Neural progenitor cell (in vitro differentiated cells): Measurements from ENCODE around the gene MAP2K5. TPM values are rescaled to one million over a fixed set of nuclear protein-coding genes. Genes with fewer than 3 reads are reported as not detected.

ENCODE experiments used
- DNase-seq: peaks from one replicate; pipeline ENCODE4 v3.0.0-alpha.2; 2016; ENCODE audit warnings: low spot score
- H2AFZ ChIP-seq: fragments of 200-600 bp; sonication (generic); replicated peaks from 2 replicates; pipeline ENCODE4 v1.6.1; 2016; ENCODE audit warnings: antibody characterized with exemption
- H3F3A ChIP-seq: fragments of 200-600 bp; sonication (generic); 2 replicates; pipeline ENCODE4 v1.6.1; 2016; ENCODE audit warnings: antibody characterized with exemption, low read depth
- H3K27ac ChIP-seq: fragments of 200-600 bp; sonication (generic); 2 replicates; pipeline ENCODE4 v1.5.1; 2016; ENCODE audit warnings: mild to moderate bottlenecking
- H3K27me3 ChIP-seq: fragments of 200-600 bp; sonication (generic); 2 replicates; pipeline ENCODE4 v1.6.1; 2016; ENCODE audit warnings: mild to moderate bottlenecking, moderate library complexity
- H3K36me3 ChIP-seq: fragments of 200-600 bp; sonication (generic); 2 replicates; pipeline ENCODE4 v1.5.1; 2016
- H3K4me1 ChIP-seq: fragments of 200-600 bp; sonication (generic); 2 replicates; pipeline ENCODE4 v1.6.1; 2016; ENCODE audit warnings: mixed run types
- H3K4me2 ChIP-seq: fragments of 200-600 bp; sonication (generic); 2 replicates; pipeline ENCODE4 v1.6.1; 2016
- H3K4me3 ChIP-seq: fragments of 200-600 bp; sonication (generic); 2 replicates; pipeline ENCODE4 v1.5.1; 2016
- H3K79me2 ChIP-seq: fragments of 200-600 bp; sonication (generic); 2 replicates; pipeline ENCODE4 v1.6.1; 2016; ENCODE audit warnings: low read depth
- H3K9ac ChIP-seq: fragments of 200-600 bp; sonication (generic); 2 replicates; pipeline ENCODE4 v1.6.1; 2016
- H3K9me3 ChIP-seq: fragments of 200-600 bp; sonication (generic); 2 replicates; pipeline ENCODE4 v1.5.1; 2016; ENCODE audit warnings: low read depth
- H4K20me1 ChIP-seq: fragments of 200-600 bp; sonication (generic); 2 replicates; pipeline ENCODE4 v1.6.1; 2016; ENCODE audit warnings: low read depth
- H3K27ac Mint-ChIP-seq: 3 replicates; pipeline ENCODE4 v1.8.0; 2021; ENCODE audit warnings: mixed read lengths
- H3K27me3 Mint-ChIP-seq: 2 replicates; pipeline ENCODE4 v1.8.0; 2022; ENCODE audit warnings: low read depth, mild to moderate bottlenecking, inconsistent platforms, moderate library complexity, mixed read lengths; ENCODE audit not compliant: insufficient read depth
- H3K36me3 Mint-ChIP-seq: 3 replicates; pipeline ENCODE4 v1.8.0; 2021; ENCODE audit warnings: mixed read lengths
- H3K4me1 Mint-ChIP-seq: 3 replicates; pipeline ENCODE4 v1.8.0; 2021; ENCODE audit warnings: mixed read lengths
- H3K4me3 Mint-ChIP-seq: 3 replicates; pipeline ENCODE4 v1.8.0; 2021; ENCODE audit warnings: mild to moderate bottlenecking, moderate library complexity, mixed read lengths
- H3K9me3 Mint-ChIP-seq: 3 replicates; pipeline ENCODE4 v1.8.0; 2020; ENCODE audit warnings: mixed read lengths
- CTCF ChIP-seq: fragments of 200-600 bp; sonication (generic); IDR thresholded peaks from 2 replicates; pipeline ENCODE4 v1.5.1; 2017; ENCODE audit warnings: antibody characterized with exemption, mild to moderate bottlenecking
- EZH2 ChIP-seq: fragments of 200-600 bp; sonication (generic); IDR thresholded peaks from 2 replicates; pipeline ENCODE4 v1.6.1; 2017; ENCODE audit warnings: antibody characterized with exemption, mild to moderate bottlenecking, moderate library complexity
- EZH2phosphoT487 ChIP-seq: fragments of 200-600 bp; sonication (generic); IDR thresholded peaks from 2 replicates; pipeline ENCODE4 v1.6.1; 2017; ENCODE audit warnings: antibody characterized with exemption
- small RNA-seq: library from RNA; depleted of rRNA; stranded (forward); fragments of <200 nt; gene quantifications from one replicate; pipeline ENCODE3, GENCODE V24; 2015
- total RNA-seq: library from RNA; depleted of rRNA; stranded (reverse); fragments of >200 nt; gene quantifications from 2 replicates; pipeline ENCODE4 v1.2.3, GENCODE V29; 2015; ENCODE audit warnings: low replicate concordance

Gene MAP2K5
- total RNA-seq, 1 donor from 2014 or later, result 17.2 TPM

DNA sequence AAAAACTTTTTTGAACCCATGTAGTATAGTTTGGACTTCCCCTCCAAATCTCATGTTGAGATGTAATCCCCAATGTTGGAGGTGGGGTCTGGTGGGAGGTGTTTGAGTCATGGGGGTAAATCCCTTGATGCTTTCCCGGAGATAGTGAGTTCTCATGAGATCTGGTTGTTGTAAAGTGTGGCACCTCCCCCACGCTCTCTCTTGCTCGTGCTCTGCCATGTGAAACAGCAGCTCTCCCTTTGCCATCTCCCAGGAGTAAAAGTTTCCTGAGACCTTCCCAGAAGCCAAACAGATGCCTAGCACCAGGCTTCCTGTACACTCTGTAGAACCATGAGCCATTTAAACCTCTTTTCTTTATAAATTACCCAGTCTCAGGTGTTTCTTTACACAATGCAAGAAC, 313.3 kb downstream of the MAP2K5 start:
- H4K20me1 ChIP-seq, result no peaks in the 10 kb centered on the region
- H3K36me3 ChIP-seq, result no peaks in the 10 kb centered on the region
- Mint-ChIP-seq H3K36me3 (no peaks in the 10 kb centered on the region), H3K27me3 (peaks cover 16% of the 10 kb centered on the region), H3K27ac (peak overlapping the region; percentile 15), H3K4me1 (peaks cover 48% of the 10 kb centered on the region), H3K9me3 (no peaks in the 10 kb centered on the region), H3K4me3 (no peak overlapping the region)
- H3K9ac ChIP-seq, result no peak overlapping the region
- no peaks in the 10 kb centered on the region for H3K79me2 ChIP-seq
- no peak for DNase-seq
- TF ChIP-seq EZH2 (no peak), CTCF (no peak), EZH2phosphoT487 (no peak)
- no peak overlapping the region for H2AFZ ChIP-seq
- peaks cover 3% of the 10 kb centered on the region for H3K4me1 ChIP-seq
- no peak overlapping the region for H3K4me3 ChIP-seq
- H3K27me3 ChIP-seq, result no peaks in the 10 kb centered on the region
- H3K9me3 ChIP-seq, result no peaks in the 10 kb centered on the region
- H3K27ac ChIP-seq, result no peak overlapping the region
- no peaks in the 10 kb centered on the region for H3F3A ChIP-seq
- H3K4me2 ChIP-seq, result no peak overlapping the region

Small RNA genes within 50 kb of the gene (small RNA-seq; reads per million reads assigned to genes)
- gene RNU6-1, result 3.2 reads per million, percentile 92 among the genes with 10 or more reads in this experiment

Other genes starting within 250 kb of the MAP2K5 start
- gene C15orf61, start 21.6 kb upstream of the MAP2K5 start, total RNA-seq, result 3.5 and 4.1 TPM in 2 replicates